ENCODE measurements around the gene MPL.
"Not testable (repeated sequence)": the region's sequence is repeated elsewhere in the genome, so short reads cannot be mapped to it uniquely, and the experiment has no call there.

Gene MPL

GRCh38 chr1:43382027-43382779, 44.6 kb downstream of the MPL start:
- peak; percentile 31 for DNase-seq

DNA sequence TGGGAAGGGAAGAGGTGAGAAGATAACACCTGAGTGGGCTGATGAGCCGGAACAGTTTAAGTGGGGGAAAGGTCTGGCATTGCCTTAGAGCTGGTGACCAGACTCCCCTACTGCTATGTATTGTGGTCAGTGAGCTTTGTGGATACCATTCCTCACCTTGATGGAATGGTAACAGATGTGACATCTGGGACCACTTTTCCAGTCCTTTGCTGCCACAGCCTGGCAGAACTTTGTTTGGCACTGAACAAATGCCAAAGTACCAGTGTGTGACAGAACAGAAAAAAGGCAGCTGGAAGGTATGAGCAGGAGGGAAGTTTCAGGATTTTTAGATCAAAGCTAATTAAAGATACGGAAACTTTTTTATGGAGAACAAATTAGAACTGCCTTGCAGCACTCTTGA, 45.8 kb downstream of the MPL start:
- no peak for DNase-seq

- DNase-seq = no peak
Measured at GRCh38 chr1:43386676-43387075, 49.1 kb downstream of the MPL start.

DNA sequence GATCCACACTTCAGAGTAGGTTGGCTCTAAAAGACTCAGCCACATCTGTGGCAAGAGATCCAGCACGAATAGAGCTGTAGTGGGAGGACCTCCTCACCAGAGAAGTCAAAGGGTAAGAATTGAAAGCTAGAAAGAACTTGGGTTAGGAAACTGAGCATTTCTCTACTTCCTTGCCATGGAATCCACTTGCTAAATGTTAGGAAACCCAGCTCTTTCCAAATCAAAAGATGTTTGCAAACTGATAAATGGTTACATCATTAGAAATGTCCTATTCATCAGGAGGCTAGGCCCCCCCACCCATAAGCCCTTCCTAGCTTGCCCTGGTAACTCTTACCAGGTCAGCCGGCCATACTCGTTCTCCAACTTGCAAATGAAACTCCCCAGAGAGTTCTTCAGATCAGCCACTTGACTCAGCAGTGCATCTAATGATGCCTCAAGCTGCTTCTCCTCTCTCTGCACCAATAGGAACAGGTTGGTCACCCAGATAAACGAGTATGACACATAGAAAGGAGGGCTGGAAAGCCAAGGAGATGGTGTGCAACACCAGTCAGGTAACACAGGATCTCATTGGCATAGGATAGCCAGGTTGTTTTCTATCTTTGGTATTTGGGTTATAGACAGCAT, 50.5 kb downstream of the MPL start:
- no peak for DNase-seq

DNA sequence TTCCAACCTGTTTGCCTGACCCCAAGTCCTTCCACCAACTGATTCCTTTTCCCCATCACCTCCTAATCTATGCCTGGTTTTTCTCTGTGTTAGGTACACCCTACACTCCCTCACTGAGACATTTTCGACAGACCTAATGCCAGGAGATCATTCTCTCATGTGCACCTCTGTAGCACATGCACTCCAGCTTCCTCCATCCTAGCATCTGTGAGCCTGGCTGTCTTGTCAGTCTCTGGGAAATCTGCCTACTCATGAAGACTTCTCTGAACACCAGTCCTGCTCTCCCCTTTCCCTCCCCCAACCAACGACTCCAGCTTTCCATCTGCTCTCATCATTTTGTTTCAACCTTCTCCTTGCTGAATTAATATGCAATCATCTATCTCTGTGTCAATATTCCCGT, 51.0 kb downstream of the MPL start:
- DNase-seq = no peak

- DNase-seq = peak; percentile 97
Measured at GRCh38 chr1:43389326-43390313, 52.0 kb downstream of the MPL start, which contains the start of the genes MED8 and SZT2. Gene MED8, minus strand, starts transcription at chr1:43389800. Its CDS starts 36 bp downstream, at chr1:43389764. Gene SZT2, plus strand, starts transcription at chr1:43389899. Its CDS starts 70 bp downstream, at chr1:43389969.

GRCh38 chr1:43392702-43393101, 55.1 kb downstream of the MPL start:
- DNase-seq = no peak

GRCh38 chr1:43395523-43395922, 57.9 kb downstream of the MPL start:
- DNase-seq = no peak

DNA sequence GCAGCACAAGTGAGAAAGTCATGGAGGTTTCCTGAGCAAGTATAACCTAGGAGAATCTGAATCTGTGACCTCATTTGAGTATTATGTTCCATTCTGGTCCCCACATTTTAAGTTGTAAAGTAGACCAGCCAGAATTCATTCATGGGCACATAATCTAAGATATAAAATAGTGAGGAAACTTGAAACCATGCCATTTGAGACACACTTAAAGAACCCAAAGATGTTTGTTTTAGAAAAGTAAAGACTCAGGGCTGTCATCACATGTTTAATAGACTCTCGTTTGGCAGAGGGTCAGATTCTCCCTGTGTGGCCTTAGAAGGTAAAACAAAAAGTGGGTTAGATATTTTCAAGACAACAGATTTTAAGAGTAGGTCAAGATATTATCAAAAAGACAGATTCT, 58.4 kb downstream of the MPL start:
- no peak for DNase-seq

- no peak for DNase-seq
Measured at GRCh38 chr1:43398227-43398626, 60.6 kb downstream of the MPL start.

DNA sequence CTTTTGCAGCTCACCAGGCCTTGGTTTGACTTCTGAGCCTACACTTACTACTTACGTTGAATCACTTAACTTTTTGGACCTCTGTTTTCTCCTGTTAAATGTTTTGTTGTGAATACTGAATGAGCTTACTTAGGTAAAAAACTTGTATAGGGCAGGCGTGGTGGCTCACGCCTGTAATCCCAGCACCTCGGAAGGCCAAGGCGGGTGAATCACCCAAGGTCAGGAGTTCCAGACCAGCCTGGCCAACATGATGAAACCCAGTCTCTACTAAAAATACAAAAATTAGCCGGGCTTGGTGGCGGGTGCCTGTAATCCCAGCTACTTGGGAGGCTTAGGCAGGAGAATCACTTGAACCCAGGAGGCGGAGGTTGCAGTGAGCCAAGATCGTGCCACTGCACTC, 62.8 kb downstream of the MPL start:
- not testable (repeated sequence) for DNase-seq

DNA sequence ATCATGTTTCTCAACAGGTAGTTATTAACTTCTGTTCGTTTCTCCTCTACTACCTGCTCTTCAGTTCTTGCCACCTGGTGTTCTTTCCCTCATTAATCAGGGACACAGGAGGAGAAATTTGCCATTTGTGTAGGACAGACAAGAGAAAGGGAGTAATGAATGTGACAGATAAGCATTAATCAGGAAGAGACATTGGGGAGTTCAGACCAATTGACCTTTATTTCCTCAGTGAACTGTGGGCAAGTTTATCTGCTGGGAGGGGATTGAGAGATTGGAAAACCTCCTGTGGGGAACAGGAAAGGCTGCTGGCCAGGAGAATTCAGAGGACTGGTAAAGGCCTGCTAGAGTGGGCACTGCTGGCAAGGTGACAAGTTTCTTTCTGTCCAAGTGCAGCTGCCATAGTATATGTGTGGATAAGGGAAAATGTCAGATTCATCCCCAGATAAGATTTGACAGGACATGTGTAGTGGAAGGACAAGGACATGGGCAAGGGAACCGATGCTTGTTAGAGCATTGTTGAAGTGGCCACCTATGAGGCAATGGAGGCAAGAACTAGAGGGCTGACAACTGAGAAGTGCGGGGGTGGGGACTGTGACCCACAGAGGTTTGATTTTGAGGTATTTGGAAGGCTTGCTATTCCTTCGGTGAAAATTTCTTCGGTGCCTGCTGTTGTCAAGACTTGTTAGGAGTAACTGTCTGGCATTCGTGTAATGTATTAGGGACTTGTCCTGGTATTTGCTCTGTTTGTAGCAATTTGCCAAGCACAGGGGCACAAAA, 64.7 kb downstream of the MPL start:
- no peak for DNase-seq
